Measurements from ENCODE around the gene SLC19A1.
"Not testable (repeated sequence)": the region's sequence is repeated elsewhere in the genome, so short reads cannot be mapped to it uniquely, and the experiment has no call there.

SLC19A1 gene

DNA sequence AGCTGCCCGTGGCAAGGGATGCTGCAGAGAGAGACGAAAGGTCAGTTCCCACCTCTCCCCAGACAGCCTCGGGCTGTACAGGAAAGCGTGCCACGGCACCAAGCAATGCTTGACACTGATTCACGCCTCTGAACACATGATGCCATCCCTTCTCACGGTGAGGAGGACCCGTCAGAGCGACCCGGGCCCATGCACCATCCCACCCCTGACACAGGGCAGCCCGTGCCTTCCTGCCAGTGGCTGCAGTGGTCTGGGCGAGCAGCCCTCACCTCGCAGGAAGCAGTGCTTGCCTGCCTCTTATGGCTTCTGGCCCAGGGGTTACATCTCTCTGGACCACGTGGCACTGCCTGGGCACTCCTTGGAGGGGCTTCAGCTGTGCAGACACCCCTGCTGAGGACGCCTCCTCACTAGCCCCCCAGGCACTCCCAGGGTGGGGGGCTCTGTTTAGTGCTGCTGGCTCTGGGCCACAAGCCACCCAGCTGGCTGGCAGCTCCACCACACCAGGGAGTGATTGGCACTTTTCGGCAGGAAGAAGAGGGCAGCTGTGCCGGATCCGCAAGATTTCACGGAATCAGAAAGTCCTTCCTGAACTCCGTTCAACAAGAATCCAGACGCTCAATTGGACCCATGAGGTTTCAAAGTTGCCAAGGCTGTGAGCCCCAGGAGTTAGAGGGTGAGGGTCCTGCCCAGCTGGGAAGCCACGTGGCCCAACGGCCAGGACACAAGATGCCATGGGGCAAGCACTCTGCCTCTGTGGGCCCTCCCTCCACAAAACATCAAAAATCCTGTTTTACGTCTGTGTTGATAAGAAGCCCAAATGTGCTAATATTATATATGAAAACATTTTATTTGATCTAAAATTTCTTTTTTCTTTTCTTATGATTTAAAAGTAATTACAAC, 34.8 kb upstream of the SLC19A1 start:
- DNase-seq (ENCODE audit: low read depth in 2 of 2) = no peak

GRCh38 chr21:45575993-45576837, 34.0 kb upstream of the SLC19A1 start:
- no peak for DNase-seq (ENCODE audit: low read depth in 2 of 2)

DNA sequence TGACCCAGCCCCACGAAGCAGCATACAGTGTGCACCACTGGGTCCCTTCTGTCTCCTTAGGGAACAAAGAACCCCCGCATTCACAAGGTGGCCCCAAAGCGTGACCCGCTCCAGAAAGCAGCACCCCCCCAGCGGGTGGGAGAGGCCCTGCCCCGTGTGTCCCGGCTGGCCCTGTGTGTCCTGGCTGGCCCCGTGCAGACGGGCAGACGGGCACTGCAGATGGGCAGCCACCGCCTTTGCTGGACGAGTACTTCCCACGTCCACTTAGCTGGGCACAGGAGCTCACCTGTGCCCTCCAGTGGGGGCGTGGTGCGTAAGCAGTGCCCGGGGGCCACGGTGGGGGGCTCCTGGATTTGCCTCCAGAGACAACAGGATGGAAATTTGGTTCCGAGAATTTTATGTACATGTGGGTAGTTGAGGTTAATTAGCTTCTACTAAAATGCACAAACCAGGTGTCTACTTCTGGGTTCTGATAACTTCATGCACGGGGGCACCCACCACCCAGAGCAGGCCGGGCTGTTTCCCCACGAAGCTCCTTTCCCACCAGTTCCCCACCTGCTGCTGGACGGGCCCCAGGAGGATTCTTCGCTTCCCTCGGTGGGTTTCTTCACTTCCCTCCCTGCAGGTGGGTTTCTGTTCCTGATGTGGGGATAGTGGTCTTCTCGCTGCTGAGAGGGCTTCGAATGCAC, 33.2 kb upstream of the SLC19A1 start:
- no peak for DNase-seq (ENCODE audit: low read depth in 2 of 2)

DNA sequence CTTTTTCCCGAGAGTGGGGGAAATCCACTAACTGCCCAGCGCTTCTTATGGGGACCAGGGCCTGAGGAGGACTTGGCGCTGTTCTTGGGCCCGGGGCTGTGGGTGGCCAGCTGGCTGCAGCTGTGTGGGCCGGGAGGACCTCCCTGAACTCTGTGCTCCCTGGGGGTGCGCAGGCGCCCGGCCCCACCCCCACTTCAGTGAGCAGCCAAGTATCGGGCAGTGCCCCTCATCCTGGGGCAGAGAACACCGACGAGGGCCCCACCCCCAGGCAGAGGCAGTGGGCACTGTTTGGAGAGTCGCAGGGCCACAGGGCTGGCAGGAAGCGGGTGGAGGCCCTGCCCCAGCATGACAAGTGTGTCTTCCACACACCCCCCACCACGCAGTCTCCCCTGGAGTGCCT, 32.5 kb upstream of the SLC19A1 start:
- no peak for DNase-seq (ENCODE audit: low read depth in 2 of 2)

- DNase-seq (ENCODE audit: low read depth in 2 of 2) = no peak
These were observed 31.9 kb upstream of the SLC19A1 start for GRCh38 chr21:45574081-45574501.

DNA sequence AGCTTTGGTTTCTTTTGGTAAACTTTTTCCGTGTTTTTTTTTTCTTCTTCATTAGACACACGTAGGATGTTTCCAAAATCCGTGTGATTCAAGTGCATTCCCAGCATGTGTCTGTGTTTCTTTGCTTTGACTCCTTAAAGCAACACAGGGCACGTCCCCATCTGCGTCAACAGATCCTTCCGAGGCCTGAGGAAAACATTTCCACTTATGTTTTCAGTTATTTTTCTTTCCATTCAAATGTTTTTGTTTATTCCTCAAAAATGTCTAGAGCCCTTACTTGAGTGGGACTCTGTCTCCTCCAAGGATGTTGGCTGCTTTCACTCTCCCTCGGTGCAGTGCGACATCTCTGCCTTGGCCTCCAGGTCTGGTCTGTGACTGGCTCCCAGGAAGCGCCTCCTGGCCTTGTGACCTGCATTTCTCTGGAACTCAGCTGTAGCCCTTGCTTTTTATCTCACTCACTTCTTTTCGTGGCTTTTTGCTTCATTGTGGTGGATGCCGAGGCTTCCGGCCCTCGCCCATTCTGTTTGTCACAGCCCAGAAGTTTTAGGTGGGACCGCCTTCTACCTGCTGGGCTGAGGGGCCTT, 31.3 kb upstream of the SLC19A1 start:
- no peak for DNase-seq (ENCODE audit: low read depth in 2 of 2)

GRCh38 chr21:45572783-45573451, 30.7 kb upstream of the SLC19A1 start:
- no peak for DNase-seq (ENCODE audit: low read depth in 2 of 2)

- no peak for DNase-seq (ENCODE audit: low read depth in 2 of 2)
These were observed 30.0 kb upstream of the SLC19A1 start for GRCh38 chr21:45572231-45572630.

DNA sequence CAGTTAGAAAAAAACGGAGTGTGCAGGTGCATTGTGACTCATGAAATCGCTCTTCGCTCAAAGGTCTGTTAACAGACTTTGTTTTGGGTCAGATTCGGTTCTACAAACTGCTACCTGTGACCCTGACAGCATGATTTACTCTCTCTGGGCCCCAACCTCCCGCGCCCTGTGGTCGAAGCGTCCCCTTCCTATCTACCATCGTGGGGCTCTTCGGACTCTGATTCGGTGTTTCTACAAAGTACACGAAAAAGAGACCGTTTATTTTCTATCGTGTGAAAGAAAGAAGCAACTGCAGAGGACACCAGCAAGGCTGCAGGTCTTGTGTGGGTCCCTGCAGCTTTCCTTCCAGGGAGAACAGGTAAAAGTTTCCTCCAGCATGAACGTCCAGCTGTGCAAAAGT, 29.4 kb upstream of the SLC19A1 start:
- DNase-seq (ENCODE audit: low read depth in 2 of 2) = no peak

- DNase-seq (ENCODE audit: low read depth in 2 of 2) = no peak
These were observed 28.8 kb upstream of the SLC19A1 start for GRCh38 chr21:45570826-45571601.

DNA sequence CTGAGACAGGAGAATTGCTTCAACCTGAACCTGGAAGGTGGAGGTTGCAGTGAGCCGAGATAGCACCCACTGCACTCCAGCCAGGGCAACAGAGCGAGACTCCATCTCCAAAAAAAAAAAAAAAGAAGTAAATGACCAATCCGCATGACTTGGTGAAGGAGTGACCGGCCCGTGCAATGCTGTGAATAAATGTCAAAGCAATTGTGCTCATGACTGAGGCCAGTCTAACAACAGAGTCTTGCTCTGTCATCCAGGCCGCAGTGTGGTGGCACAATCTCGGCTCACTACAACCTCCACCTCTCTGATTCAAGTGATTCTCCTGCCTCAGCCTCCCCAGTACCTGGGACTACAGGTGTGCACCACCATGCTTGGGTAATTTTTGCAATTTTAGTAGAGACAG, 27.8 kb upstream of the SLC19A1 start:
- no peak for DNase-seq (ENCODE audit: low read depth in 2 of 2)

GRCh38 chr21:45568383-45568782, 26.1 kb upstream of the SLC19A1 start:
- no peak for DNase-seq (ENCODE audit: low read depth in 2 of 2)

DNA sequence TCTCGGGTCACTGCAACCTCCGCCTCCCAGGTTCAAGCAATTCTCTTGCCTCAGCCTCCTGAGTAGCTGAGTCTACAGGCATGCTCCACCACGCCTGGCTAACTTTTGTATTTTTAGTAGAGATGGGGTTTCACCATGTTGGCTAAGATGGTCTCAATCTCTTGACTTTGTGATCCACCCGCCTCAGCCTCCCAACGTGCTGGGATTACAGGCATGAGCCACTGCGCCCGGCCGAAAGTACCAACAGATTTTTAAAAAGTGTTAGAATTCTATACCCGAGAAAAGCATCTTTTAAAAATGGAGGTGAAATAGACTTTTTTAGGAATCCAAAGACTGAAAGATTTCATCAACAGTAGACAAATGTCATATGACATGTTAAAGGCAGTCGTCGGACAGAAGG, 21.9 kb upstream of the SLC19A1 start:
- DNase-seq (ENCODE audit: low read depth in 2 of 2) = not testable (repeated sequence)

DNA sequence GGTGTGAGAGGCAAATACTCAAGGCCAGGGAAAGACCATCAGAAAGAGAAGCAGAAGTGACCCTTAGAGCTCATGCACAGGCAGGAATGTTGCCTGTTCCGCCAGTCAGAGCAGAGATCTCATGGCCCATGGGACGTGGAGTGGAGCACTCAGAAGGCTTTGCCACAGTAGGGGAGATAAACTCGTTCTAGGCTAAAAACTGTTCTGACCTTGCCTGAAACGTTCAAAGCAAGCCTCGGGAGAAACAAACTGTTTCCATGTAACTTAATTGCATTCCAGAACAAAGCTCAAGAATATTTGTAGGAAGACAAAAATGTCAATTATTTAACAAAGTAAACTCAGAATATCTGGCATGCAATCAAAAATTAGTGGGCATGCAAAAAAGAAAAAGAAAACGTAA, 20.7 kb upstream of the SLC19A1 start:
- no peak for DNase-seq (ENCODE audit: low read depth in 2 of 2)

GRCh38 chr21:45562402-45562801, 20.2 kb upstream of the SLC19A1 start:
- DNase-seq (ENCODE audit: low read depth in 2 of 2) = no peak

DNA sequence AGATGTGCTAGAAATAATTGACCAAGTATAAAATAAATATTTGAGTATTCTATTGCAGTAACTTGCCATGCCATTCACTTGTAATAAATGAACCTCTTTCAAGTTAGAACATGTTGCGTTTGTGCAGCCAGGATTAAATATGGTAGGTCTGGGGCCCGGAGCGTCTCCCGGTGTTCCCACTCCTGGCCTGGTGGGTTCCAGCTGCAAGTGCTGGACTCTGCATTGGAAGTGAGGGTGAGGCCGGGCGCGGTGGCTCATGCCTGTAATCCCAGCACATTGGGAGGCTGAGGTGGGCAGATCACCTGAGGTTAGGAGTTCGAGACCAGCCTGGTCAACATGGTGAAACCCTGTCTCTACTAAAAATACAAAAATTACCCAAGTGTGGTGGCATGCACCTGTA, 19.0 kb upstream of the SLC19A1 start:
- not testable (repeated sequence) for DNase-seq (ENCODE audit: low read depth in 2 of 2)

DNA sequence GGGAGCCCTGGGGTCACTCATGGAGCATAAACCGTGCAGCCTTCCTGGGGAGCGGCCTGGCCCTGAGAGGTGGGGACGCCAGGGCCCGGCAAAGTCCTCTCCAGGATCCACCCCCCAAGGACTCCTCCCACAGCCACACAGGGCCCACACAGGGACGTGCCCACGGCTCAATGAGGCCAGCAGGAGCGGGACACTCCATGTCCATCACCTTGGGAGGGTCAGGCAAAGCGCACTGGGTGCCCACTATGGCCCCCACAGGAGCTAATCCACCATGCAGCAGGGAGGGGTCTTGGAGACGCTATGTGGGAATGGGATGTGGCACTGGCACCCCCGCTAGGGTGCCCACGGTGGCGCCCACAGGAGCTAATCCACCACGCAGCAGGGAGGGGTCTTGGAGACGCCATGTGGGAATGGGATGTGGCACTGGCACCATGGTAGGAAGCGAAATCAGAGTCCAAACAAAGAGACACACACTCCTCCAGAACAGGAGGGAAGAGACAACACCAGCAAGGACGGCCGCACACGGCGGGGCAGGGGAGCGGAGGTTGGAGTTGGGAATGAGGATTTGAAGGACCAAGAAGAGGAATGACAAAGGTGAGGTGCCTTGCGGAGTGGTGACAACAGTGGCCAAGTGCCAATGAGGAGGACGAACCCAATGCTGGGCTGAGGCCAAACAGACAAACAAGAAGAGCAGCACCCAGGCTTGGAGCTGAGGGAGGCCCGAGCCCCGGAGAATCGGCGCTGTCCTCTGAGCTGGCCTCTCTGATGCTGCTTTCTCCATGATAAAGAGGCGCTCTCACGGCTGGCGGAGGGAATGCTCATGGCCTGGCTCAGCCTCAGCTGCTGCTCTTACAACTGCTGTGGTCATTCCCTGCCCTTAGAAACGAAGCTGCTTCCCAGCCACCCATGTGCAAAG, 18.1 kb upstream of the SLC19A1 start:
- DNase-seq (ENCODE audit: low read depth in 2 of 2) = no peak

GRCh38 chr21:45559216-45560105, 17.2 kb upstream of the SLC19A1 start:
- no peak for DNase-seq (ENCODE audit: low read depth in 2 of 2)
